HEK293 (cell line): ENCODE measurements around the gene CEP120.
"Not testable (repeated sequence)": the region's sequence is repeated elsewhere in the genome, so short reads cannot be mapped to it uniquely, and the experiment has no call there.

Experiments used
- CTCF ChIA-PET: fragments of 350-600 bp; formaldehyde crosslinking; extraction: SDS; loops from one replicate; lab custom pipeline; 2021; ENCODE audit warnings: antibody characterized with exemption; lab: Yijun Ruan, JAX
- POLR2A ChIA-PET: fragments of 300-600 bp; formaldehyde crosslinking; extraction: SDS; loops from one replicate; lab custom pipeline; 2020; ENCODE audit warnings: antibody characterized with exemption, inconsistent platforms; lab: Yijun Ruan, JAX
- H3K27ac ChIP-seq: fragments of 200-500 bp; sonication (Bioruptor generic); 2 replicates; pipeline ENCODE4 v1.5.1; 2014; ENCODE audit warnings: low read depth, low read length, control low read depth, inconsistent platforms; ENCODE audit errors: extremely low read depth
- H3K36me3 ChIP-seq, 2 experiments: fragments of 200-500 bp in 1 of 2; sonication (Bioruptor generic) in 1 of 2; 1 replicate in 1 of 2; 2 replicates in 1 of 2; pipeline ENCODE4 v1.5.1; 2014 to 2017; ENCODE audit warnings: inconsistent platforms in 2 of 2, low read length in 2 of 2; ENCODE audit not compliant: control insufficient read depth in 2 of 2, insufficient read depth in 1 of 2
- H3K4me1 ChIP-seq: fragments of 200-500 bp; sonication (Bioruptor generic); 2 replicates; pipeline ENCODE4 v1.5.1; 2014; ENCODE audit warnings: mild to moderate bottlenecking, low read length, inconsistent platforms; ENCODE audit not compliant: control insufficient read depth, insufficient read depth
- H3K4me3 ChIP-seq: 2 replicates; pipeline ENCODE4 v1.5.1; 2011; ENCODE audit warnings: low read depth, mild to moderate bottlenecking, control low read depth, low read length, moderate library complexity
- H3K9me3 ChIP-seq: fragments of 200-500 bp; sonication (Bioruptor generic); 2 replicates; pipeline ENCODE4 v1.5.1; 2014; ENCODE audit warnings: low read depth, low read length, inconsistent platforms; ENCODE audit not compliant: control insufficient read depth, insufficient read depth
- CTCF ChIP-seq: fragments of 450-650 bp; formaldehyde crosslinking; IDR thresholded peaks from 2 replicates; pipeline ENCODE4 v1.5.1; 2016; ENCODE audit warnings: missing biosample characterization, missing genetic modification characterization
- GLIS2 ChIP-seq: fragments of 450-650 bp; formaldehyde crosslinking; IDR thresholded peaks from 2 replicates; pipeline ENCODE4 v1.5.1; 2016; ENCODE audit warnings: missing biosample characterization, missing genetic modification characterization
- IKZF3 ChIP-seq: fragments of 450-650 bp; IDR thresholded peaks from 2 replicates; pipeline ENCODE4 v1.5.0; 2018; ENCODE audit warnings: missing biosample characterization, mild to moderate bottlenecking, missing genetic modification characterization, moderate library complexity
- RBAK ChIP-seq: fragments of 450-650 bp; formaldehyde crosslinking; IDR thresholded peaks from 2 replicates; pipeline ENCODE4 v1.5.1; 2016; ENCODE audit warnings: missing biosample characterization, missing genetic modification characterization
- SP2 ChIP-seq: fragments of 450-650 bp; formaldehyde crosslinking; IDR thresholded peaks from 2 replicates; pipeline ENCODE4 v1.5.1; 2016; ENCODE audit warnings: missing biosample characterization, missing genetic modification characterization
- SP7 ChIP-seq: fragments of 450-650 bp; formaldehyde crosslinking; IDR thresholded peaks from 2 replicates; pipeline ENCODE4 v1.5.1; 2016; ENCODE audit warnings: missing biosample characterization, missing genetic modification characterization
- ZBTB7A ChIP-seq: fragments of 450-650 bp; formaldehyde crosslinking; IDR thresholded peaks from 2 replicates; pipeline ENCODE4 v1.5.1; 2016; ENCODE audit warnings: low read depth, missing biosample characterization, missing genetic modification characterization
- ZFHX2 ChIP-seq: fragments of 450-650 bp; formaldehyde crosslinking; conservative IDR thresholded peaks from 2 replicates; pipeline ENCODE4 v1.5.1; 2016; ENCODE audit warnings: missing biosample characterization, missing genetic modification characterization
- ZNF155 ChIP-seq: fragments of 450-650 bp; formaldehyde crosslinking; IDR thresholded peaks from 2 replicates; pipeline ENCODE4 v1.5.1; 2016; ENCODE audit warnings: missing biosample characterization, missing genetic modification characterization
- ZNF184 ChIP-seq: fragments of 450-650 bp; IDR thresholded peaks from 2 replicates; pipeline ENCODE4 v1.5.1; 2018; ENCODE audit warnings: missing biosample characterization, mild to moderate bottlenecking, missing genetic modification characterization
- ZNF19 ChIP-seq: fragments of 450-650 bp; formaldehyde crosslinking; IDR thresholded peaks from 2 replicates; pipeline ENCODE4; 2016; ENCODE audit warnings: missing biosample characterization, missing genetic modification characterization, low read depth
- ZNF26 ChIP-seq: fragments of 450-650 bp; formaldehyde crosslinking; IDR thresholded peaks from 2 replicates; pipeline ENCODE4 v1.5.1; 2016; ENCODE audit warnings: missing biosample characterization, missing genetic modification characterization
- ZNF280D ChIP-seq: fragments of 450-650 bp; formaldehyde crosslinking; IDR thresholded peaks from 2 replicates; pipeline ENCODE4 v1.5.1; 2016; ENCODE audit warnings: missing biosample characterization, missing genetic modification characterization
- ZNF510 ChIP-seq: fragments of 450-650 bp; formaldehyde crosslinking; IDR thresholded peaks from 2 replicates; pipeline ENCODE4 v1.5.1; 2018; ENCODE audit warnings: mild to moderate bottlenecking, missing genetic modification characterization, missing biosample characterization; ENCODE audit not compliant: insufficient replicate concordance
- ZNF514 ChIP-seq: fragments of 450-650 bp; formaldehyde crosslinking; IDR thresholded peaks from 2 replicates; pipeline ENCODE4 v1.5.1; 2016; ENCODE audit warnings: missing biosample characterization, missing genetic modification characterization
- ZNF529 ChIP-seq: fragments of 450-650 bp; formaldehyde crosslinking; IDR thresholded peaks from 2 replicates; pipeline ENCODE4 v1.5.1; 2017; ENCODE audit warnings: missing genetic modification characterization, missing biosample characterization; ENCODE audit not compliant: insufficient replicate concordance
- ZNF558 ChIP-seq: fragments of 450-650 bp; formaldehyde crosslinking; IDR thresholded peaks from 2 replicates; pipeline ENCODE4 v1.5.1; 2016; ENCODE audit warnings: missing biosample characterization, missing genetic modification characterization
- ZNF571 ChIP-seq: fragments of 450-650 bp; formaldehyde crosslinking; IDR thresholded peaks from 2 replicates; pipeline ENCODE4 v1.5.0; 2017; ENCODE audit warnings: missing biosample characterization, missing genetic modification characterization
- ZNF654 ChIP-seq: fragments of 450-650 bp; formaldehyde crosslinking; IDR thresholded peaks from 2 replicates; pipeline ENCODE4 v1.5.1; 2016; ENCODE audit warnings: low read depth, missing biosample characterization, missing genetic modification characterization
- ZNF777 ChIP-seq: fragments of 450-650 bp; formaldehyde crosslinking; IDR thresholded peaks from 2 replicates; pipeline ENCODE4 v1.5.1; 2017; ENCODE audit warnings: missing biosample characterization, missing genetic modification characterization, borderline replicate concordance
- TF ChIP-seq, protein P1 (sequence below): fragments of 450-650 bp; formaldehyde crosslinking; IDR thresholded peaks from 2 replicates; pipeline ENCODE4 v1.5.1; 2016; ENCODE audit warnings: missing biosample characterization, missing genetic modification characterization

The CEP120 gene

DNA sequence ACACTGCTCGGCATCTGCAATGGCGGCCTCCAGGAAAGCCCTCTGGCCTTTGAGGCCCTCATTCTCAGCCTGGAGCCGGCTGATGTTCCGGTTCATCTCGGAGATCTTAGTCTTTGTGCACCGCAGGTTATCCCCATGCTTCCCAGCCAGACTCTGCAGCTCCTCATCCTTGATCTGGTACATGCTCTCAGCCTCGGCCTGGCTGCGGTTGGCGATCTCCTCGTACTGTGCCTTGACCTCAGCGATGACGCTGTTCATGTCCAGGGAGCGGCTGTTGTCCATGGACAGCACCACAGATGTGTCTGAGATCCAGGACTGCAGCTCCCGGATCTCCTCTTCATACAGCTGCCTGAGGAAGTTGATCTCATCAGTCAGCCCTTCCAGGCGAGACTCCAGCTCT lies 21.9 kb downstream of the CEP120 start:
- H3K4me1 ChIP-seq = no peaks in the 10 kb centered on the region
- TF ChIP-seq RBAK (no peak), ZNF19 (no peak)
- no peak overlapping the region for H3K4me3 ChIP-seq
- no peaks in the 10 kb centered on the region for H3K9me3 ChIP-seq
- ChIA-PET CTCF (interaction anchor here (0.6 to 0.8 kb wide), 2 partner anchors 30 to 1208 kb away, joined by 3 read pairs; no protein-coding TSS in a partner anchor), POLR2A (no interaction called here)
- H3K36me3 ChIP-seq = peaks cover 37 to 55% of the 10 kb centered on the region in 2 experiments
- H3K27ac ChIP-seq = no peak overlapping the region

DNA sequence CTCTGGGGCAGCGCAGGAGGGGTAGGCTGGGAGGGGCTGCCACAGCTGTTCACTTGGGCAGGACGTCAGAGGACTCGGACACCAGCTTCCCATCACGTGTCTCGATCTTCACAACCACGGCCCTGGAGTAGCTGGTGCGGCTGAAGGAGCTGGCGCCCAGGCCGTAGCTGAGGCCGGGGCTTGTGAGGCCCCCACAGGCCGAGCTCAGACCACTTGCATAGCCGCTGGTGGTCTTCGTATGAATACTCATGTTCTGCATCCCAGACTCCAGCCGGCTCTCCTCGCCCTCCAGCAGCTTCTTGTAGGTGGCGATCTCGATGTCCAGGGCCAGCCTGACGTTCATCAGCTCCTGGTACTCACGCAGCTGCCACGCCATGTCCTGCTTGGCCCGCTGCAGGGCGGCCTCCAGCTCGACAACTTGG lies 22.3 kb downstream of the CEP120 start:
- CTCF ChIA-PET = interaction anchor here (0.8 kb wide), 1 partner anchor 29 kb away, joined by 3 read pairs; no protein-coding TSS in a partner anchor
- POLR2A ChIA-PET, H3K9me3 ChIP-seq, H3K4me3 ChIP-seq, H3K27ac ChIP-seq, H3K4me1 ChIP-seq: not testable (repeated sequence)
- peaks cover 40 to 56% of the 10 kb centered on the region in 2 experiments for H3K36me3 ChIP-seq

DNA sequence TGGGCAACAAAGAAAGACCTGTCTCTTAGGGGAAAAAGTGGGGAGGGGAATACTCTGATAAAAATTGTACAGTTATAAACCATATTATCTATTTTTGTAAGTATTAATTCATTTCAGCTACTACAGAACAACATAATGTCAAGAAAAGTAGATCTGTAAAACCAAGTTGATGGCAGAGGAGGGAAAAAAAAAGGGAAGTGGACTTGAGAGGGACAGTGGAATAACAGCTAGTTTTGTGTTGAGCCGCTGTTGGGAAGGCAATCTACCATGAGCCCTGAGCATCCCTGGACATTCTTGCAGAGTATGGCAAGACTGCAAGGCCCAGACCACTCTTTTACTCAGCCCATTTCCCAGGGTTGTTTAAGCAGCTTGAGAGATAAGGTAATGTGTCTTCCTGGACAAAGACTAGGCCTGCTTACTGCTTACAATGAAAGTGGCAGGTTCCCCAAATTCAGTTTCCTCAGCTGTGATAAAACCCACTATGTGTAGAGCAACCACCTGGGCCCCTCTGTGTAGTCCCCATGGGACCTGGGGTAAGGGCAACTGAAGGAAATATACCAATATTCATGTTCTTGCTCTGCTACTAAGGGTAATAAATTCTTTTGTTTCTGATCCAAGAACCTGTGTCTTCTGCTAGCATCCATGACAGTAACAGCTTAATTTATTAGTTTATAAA lies 25.0 kb downstream of the CEP120 start:
- Histone ChIP-seq H3K27ac (no peak overlapping the region), H3K4me3 (no peak overlapping the region), H3K9me3 (no peaks in the 10 kb centered on the region), H3K4me1 (no peaks in the 10 kb centered on the region), H3K36me3 (peaks cover 33 to 59% of the 10 kb centered on the region in 2 experiments)
- CTCF ChIA-PET = interaction anchor here (1.1 kb wide), 1 partner anchor 27 kb away, joined by 5 read pairs; no protein-coding TSS in a partner anchor
- POLR2A ChIA-PET = no interaction called here
- TF ChIP-seq CTCF (no peak), GLIS2 (no peak), ZNF777 (no peak), SP7 (tag by site-specific recombination) (no peak), ZNF514 (tag by site-specific recombination) (no peak), ZNF19 (no peak), ZNF510 (tag by site-specific recombination) (no peak)

DNA sequence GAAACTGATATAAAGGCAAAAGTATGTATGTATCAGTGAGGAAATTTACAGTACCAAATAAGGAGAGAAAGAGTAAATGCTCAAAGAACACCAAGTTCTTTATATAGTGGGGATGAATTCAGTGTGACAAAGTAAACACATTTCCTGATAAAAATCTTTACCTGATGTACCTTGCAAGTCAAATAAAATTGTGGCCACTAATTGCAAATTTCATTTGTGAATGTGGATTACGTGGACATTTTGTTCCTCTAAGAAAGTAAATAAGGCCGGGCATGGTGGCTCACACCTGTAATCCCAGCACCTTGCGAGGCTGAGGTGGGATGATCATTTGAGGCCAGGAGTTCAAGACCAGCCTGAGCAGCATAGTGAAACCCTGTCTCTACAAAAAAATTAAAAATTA lies 25.7 kb downstream of the CEP120 start:
- POLR2A ChIA-PET = no interaction called here
- Histone ChIP-seq H3K4me1 (no peaks in the 10 kb centered on the region), H3K27ac (no peak overlapping the region), H3K4me3 (no peak overlapping the region), H3K9me3 (no peaks in the 10 kb centered on the region), H3K36me3 (peaks cover 29 to 59% of the 10 kb centered on the region in 2 experiments)
- CTCF ChIA-PET = interaction anchor here (1.1 kb wide), 1 partner anchor 26 kb away, joined by 5 read pairs; no protein-coding TSS in a partner anchor
- TF ChIP-seq SP2 (tag by site-specific recombination) = no peak
- TF ChIP-seq IKZF3 (tag by site-specific recombination) = no peak
- TF ChIP-seq ZNF654 (tag by site-specific recombination) = no peak
- TF ChIP-seq GLIS2 = no peak
- no peak for TF ChIP-seq ZNF280D (tag by site-specific recombination)
- TF ChIP-seq, protein P1, sequence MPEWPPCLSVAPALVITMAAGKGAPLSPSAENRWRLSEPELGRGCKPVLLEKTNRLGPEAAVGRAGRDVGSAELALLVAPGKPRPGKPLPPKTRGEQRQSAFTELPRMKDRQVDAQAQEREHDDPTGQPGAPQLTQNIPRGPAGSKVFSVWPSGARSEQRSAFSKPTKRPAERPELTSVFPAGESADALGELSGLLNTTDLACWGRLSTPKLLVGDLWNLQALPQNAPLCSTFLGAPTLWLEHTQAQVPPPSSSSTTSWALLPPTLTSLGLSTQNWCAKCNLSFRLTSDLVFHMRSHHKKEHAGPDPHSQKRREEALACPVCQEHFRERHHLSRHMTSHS (tag by site-specific recombination) = no peak
- no peak for TF ChIP-seq ZNF26
- TF ChIP-seq ZFHX2 (tag by site-specific recombination) = no peak
- no peak for TF ChIP-seq ZNF184 (tag by site-specific recombination)
- TF ChIP-seq ZNF558 = no peak
- no peak for TF ChIP-seq ZNF155 (tag by site-specific recombination)
- no peak for TF ChIP-seq ZBTB7A (tag by site-specific recombination)
- no peak for TF ChIP-seq ZNF529 (tag by site-specific recombination)
- TF ChIP-seq ZNF571 = no peak
